ENCODE measurements around the gene SSR1.

The SSR1 gene

GRCh38 chr6:7224731-7225130 lies 88.3 kb downstream of the SSR1 start:
- Histone ChIP-seq H3K79me2 (ENCODE audit: control insufficient read depth, low read length) (no peaks in the 10 kb centered on the region), H3K27me3 (ENCODE audit: control insufficient read depth, low read length) (no peaks in the 10 kb centered on the region), H3K9me2 (replicated peaks; ENCODE audit: control insufficient read depth, low read length) (no peaks in the 10 kb centered on the region), H3K27ac (ENCODE audit: low read depth, low read length) (no peak overlapping the region), H3K4me3 (ENCODE audit: low read length) (no peak overlapping the region), H3K4me1 (ENCODE audit: control insufficient read depth, low read length) (no peaks in the 10 kb centered on the region), H3K36me3 (ENCODE audit: control insufficient read depth, low read length) (peaks cover 24% of the 10 kb centered on the region), H3F3A (ENCODE audit: control insufficient read depth, insufficient read depth) (no peaks in the 10 kb centered on the region), H3K4me2 (ENCODE audit: low read length) (no peak overlapping the region), H3K9me3 (ENCODE audit: control insufficient read depth, insufficient read depth, low read length) (no peaks in the 10 kb centered on the region), H4K20me1 (ENCODE audit: control insufficient read depth, insufficient read depth, low read depth, low read length) (no peaks in the 10 kb centered on the region)
- TF ChIP-seq EZH2phosphoT487 (IDR thresholded peaks at IDR 0.05; ENCODE audit: borderline replicate concordance, low read length) (no peak), CTCF (IDR thresholded peaks at IDR 0.05; ENCODE audit: low read depth, low read length, poor library complexity, severe bottlenecking) (no peak)

- Histone ChIP-seq H3K36me3 (ENCODE audit: control insufficient read depth, low read length) (peaks cover 12% of the 10 kb centered on the region), H3K4me3 (ENCODE audit: low read length) (no peak overlapping the region), H3K4me2 (ENCODE audit: low read length) (no peak overlapping the region), H4K20me1 (ENCODE audit: control insufficient read depth, insufficient read depth, low read depth, low read length) (no peaks in the 10 kb centered on the region), H3K27ac (ENCODE audit: low read depth, low read length) (no peak overlapping the region), H3K4me1 (ENCODE audit: control insufficient read depth, low read length) (no peaks in the 10 kb centered on the region), H3K79me2 (ENCODE audit: control insufficient read depth, low read length) (no peaks in the 10 kb centered on the region), H3K9me2 (replicated peaks; ENCODE audit: control insufficient read depth, low read length) (no peaks in the 10 kb centered on the region), H3F3A (ENCODE audit: control insufficient read depth, insufficient read depth) (no peaks in the 10 kb centered on the region), H3K9me3 (ENCODE audit: control insufficient read depth, insufficient read depth, low read length) (no peaks in the 10 kb centered on the region), H3K27me3 (ENCODE audit: control insufficient read depth, low read length) (no peaks in the 10 kb centered on the region)
- TF ChIP-seq EZH2phosphoT487 (IDR thresholded peaks at IDR 0.05; ENCODE audit: borderline replicate concordance, low read length), result no peak
- TF ChIP-seq CTCF (IDR thresholded peaks at IDR 0.05; ENCODE audit: low read depth, low read length, poor library complexity, severe bottlenecking), result no peak
These were observed 90.8 kb downstream of the SSR1 start for GRCh38 chr6:7222197-7222596.

- Histone ChIP-seq H3K36me3 (ENCODE audit: control insufficient read depth, low read length) (peaks cover 12% of the 10 kb centered on the region), H3K27ac (ENCODE audit: low read depth, low read length) (no peak overlapping the region)
These were observed 93.7 kb downstream of the SSR1 start for GRCh38 chr6:7219310-7219709.

More at GRCh38 chr6:7219310-7219709, 93.7 kb downstream of the SSR1 start:
- no peak overlapping the region for H3K4me3 ChIP-seq (ENCODE audit: low read length)
- no peaks in the 10 kb centered on the region for H3K9me2 ChIP-seq (replicated peaks; ENCODE audit: control insufficient read depth, low read length)
- TF ChIP-seq CTCF (IDR thresholded peaks at IDR 0.05; ENCODE audit: low read depth, low read length, poor library complexity, severe bottlenecking) (no peak), EZH2phosphoT487 (IDR thresholded peaks at IDR 0.05; ENCODE audit: borderline replicate concordance, low read length) (no peak)
- no peaks in the 10 kb centered on the region for H3F3A ChIP-seq (ENCODE audit: control insufficient read depth, insufficient read depth)
- H3K9me3 ChIP-seq (ENCODE audit: control insufficient read depth, insufficient read depth, low read length), result no peaks in the 10 kb centered on the region
- H3K79me2 ChIP-seq (ENCODE audit: control insufficient read depth, low read length), result no peaks in the 10 kb centered on the region
- no peaks in the 10 kb centered on the region for H4K20me1 ChIP-seq (ENCODE audit: control insufficient read depth, insufficient read depth, low read depth, low read length)
- H3K4me2 ChIP-seq (ENCODE audit: low read length), result no peak overlapping the region
- H3K27me3 ChIP-seq (ENCODE audit: control insufficient read depth, low read length), result no peaks in the 10 kb centered on the region
- no peaks in the 10 kb centered on the region for H3K4me1 ChIP-seq (ENCODE audit: control insufficient read depth, low read length)

Measured in DOHH2 (cell line).